ENCODE data around the gene CYP20A1. TPM values are rescaled to one million over a fixed set of nuclear protein-coding genes. Genes with fewer than 3 reads are reported as not detected.
"Not testable (repeated sequence)": the region's sequence is repeated elsewhere in the genome, so short reads cannot be mapped to it uniquely, and the experiment has no call there.

Gene CYP20A1
- total and polyA plus RNA-seq, 9 of the 15 experiments (the other 6 are each of a cell fraction or from before 2014, with no cell fraction given), result 10.3 to 31.7 (median 12.4) TPM

DNA sequence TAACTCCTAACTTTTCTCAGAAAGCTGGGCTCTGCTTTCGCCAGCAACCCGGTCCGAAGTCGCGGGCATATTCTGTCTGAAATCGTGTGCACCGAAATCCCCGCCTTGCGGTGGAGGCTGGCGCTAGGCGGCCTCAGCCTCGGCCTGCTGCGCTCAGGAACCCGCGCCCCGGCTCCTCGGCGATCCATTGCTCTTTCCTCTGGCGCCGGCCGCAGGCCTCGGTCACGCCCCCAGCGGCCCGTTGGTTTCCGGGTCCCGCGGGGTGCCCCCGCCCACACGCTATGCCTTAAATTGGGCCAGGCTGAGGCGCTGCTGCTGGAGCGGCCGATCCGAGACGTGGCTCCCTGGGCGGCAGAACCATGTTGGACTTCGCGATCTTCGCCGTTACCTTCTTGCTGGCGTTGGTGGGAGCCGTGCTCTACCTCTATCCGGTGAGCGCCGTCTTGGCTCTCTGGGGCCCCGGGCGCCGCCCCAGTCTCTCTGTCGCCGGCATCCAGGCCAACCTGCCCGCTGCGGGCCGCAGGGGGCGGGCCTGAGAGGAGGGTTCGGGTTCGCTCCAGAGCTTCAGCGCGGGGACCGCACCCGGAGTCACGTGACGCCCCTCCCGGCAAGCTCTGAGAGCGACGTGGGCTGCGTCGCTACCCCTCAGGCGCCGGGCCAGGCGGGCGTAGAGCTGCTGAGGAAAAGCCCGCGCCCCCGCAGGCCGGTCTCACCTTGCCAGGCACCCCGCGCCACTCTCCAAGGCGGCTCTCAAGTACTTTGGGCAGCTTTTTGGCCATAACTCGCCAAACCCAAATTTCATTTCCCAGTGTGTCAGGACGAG lies at the start of gene CYP20A1 (continued):
- TF ChIP-seq, protein P1, sequence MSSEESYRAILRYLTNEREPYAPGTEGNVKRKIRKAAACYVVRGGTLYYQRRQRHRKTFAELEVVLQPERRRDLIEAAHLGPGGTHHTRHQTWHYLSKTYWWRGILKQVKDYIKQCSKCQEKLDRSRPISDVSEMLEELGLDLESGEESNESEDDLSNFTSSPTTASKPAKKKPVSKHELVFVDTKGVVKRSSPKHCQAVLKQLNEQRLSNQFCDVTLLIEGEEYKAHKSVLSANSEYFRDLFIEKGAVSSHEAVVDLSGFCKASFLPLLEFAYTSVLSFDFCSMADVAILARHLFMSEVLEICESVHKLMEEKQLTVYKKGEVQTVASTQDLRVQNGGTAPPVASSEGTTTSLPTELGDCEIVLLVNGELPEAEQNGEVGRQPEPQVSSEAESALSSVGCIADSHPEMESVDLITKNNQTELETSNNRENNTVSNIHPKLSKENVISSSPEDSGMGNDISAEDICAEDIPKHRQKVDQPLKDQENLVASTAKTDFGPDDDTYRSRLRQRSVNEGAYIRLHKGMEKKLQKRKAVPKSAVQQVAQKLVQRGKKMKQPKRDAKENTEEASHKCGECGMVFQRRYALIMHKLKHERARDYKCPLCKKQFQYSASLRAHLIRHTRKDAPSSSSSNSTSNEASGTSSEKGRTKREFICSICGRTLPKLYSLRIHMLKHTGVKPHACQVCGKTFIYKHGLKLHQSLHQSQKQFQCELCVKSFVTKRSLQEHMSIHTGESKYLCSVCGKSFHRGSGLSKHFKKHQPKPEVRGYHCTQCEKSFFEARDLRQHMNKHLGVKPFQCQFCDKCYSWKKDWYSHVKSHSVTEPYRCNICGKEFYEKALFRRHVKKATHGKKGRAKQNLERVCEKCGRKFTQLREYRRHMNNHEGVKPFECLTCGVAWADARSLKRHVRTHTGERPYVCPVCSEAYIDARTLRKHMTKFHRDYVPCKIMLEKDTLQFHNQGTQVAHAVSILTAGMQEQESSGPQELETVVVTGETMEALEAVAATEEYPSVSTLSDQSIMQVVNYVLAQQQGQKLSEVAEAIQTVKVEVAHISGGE (CRISPR knock-in tag; IDR thresholded peaks at IDR 0.05), result no peak
- TF ChIP-seq ZNF444 (CRISPR knock-in tag; IDR thresholded peaks at IDR 0.05) (no peak), KHSRP (IDR thresholded peaks at IDR 0.05) (no peak)
- TF ChIP-seq, protein P2, sequence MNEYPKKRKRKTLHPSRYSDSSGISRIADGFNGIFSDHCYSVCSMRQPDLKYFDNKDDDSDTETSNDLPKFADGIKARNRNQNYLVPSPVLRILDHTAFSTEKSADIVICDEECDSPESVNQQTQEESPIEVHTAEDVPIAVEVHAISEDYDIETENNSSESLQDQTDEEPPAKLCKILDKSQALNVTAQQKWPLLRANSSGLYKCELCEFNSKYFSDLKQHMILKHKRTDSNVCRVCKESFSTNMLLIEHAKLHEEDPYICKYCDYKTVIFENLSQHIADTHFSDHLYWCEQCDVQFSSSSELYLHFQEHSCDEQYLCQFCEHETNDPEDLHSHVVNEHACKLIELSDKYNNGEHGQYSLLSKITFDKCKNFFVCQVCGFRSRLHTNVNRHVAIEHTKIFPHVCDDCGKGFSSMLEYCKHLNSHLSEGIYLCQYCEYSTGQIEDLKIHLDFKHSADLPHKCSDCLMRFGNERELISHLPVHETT (CRISPR knock-in tag; conservative IDR thresholded peaks at IDR 0.05 in 1 of 2, IDR thresholded peaks at IDR 0.05 in 1 of 2), result peak in 1 of 2 experiments; percentile 34; a peak in 1 of 4 replicates
- TF ChIP-seq, protein P3, sequence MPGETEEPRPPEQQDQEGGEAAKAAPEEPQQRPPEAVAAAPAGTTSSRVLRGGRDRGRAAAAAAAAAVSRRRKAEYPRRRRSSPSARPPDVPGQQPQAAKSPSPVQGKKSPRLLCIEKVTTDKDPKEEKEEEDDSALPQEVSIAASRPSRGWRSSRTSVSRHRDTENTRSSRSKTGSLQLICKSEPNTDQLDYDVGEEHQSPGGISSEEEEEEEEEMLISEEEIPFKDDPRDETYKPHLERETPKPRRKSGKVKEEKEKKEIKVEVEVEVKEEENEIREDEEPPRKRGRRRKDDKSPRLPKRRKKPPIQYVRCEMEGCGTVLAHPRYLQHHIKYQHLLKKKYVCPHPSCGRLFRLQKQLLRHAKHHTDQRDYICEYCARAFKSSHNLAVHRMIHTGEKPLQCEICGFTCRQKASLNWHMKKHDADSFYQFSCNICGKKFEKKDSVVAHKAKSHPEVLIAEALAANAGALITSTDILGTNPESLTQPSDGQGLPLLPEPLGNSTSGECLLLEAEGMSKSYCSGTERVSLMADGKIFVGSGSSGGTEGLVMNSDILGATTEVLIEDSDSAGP (CRISPR knock-in tag; IDR thresholded peaks at IDR 0.05), result no peak

DNA sequence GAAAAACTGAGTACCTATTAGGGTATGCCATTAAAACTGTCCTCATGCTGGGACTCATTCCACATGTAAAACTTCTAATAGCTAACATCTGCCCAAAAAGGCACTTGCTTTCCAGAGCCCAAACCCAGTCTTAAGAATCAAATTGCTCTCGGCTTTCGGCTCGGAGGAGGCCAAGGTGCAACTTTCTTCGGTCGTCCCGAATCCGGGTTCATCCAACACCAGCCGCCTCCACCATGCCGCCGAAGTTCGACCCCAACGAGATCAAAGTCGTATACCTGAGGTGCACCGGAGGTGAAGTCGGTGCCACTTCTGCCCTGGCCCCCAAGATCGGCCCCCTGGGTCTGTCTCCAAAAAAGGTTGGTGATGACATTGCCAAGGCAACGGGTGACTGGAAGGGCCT lies 48.3 kb upstream of the CYP20A1 start:
- H3K27ac ChIP-seq (ENCODE audit: extremely low read depth, low read depth, low read length); in situ Hi-C loops (cut with MboI); CTCF ChIA-PET (ENCODE audit: low intra/inter-chr PET ratio); H3K9ac ChIP-seq (ENCODE audit: insufficient read depth in 1 of 2, low read depth in 2 of 2, low read length in 2 of 2); H3K9me1 ChIP-seq (ENCODE audit: control insufficient read depth, insufficient read depth, low read length); H3K4me3 ChIP-seq; POLR2A ChIA-PET; H4K20me1 ChIP-seq (replicated peaks; ENCODE audit: control insufficient read depth, insufficient read depth, low read length); DNase-seq (ENCODE audit: extremely low read depth in 1 of 4, low spot score in 3 of 4); H3K27me3 ChIP-seq (ENCODE audit: control insufficient read depth in 2 of 2, insufficient read depth in 2 of 2, low read length in 2 of 2); FAIRE-seq; H3K4me2 ChIP-seq (ENCODE audit: insufficient read depth, low read length); H3K36me3 ChIP-seq (ENCODE audit: control insufficient read depth, insufficient read depth, low read length); H3K9me3 ChIP-seq (replicated peaks; ENCODE audit: control insufficient read depth, insufficient read depth, low read depth, low read length); H2AFZ ChIP-seq (ENCODE audit: low read depth, low read length); intact Hi-C loops (cut with micrococcal nuclease); H3K79me2 ChIP-seq (ENCODE audit: control insufficient read depth, insufficient read depth, low read length); BruUV-seq (replicated peaks); ATAC-seq; H3K4me1 ChIP-seq (replicated peaks in 1 of 2; ENCODE audit: control insufficient read depth in 2 of 2, insufficient read depth in 2 of 2, low read length in 2 of 2): not testable (repeated sequence)
- 69% methylated on average over 6 of the region's 17 CpGs for WGBS (ENCODE audit: insufficient coverage, low coverage, missing lambda C conversion rate)

Measured in K562 (cell line).